NB4 (cell line): ENCODE results near the gene COPZ1.
A peak's percentile ranks its signal among the peaks of the same experiment; 100 is the strongest.

ENCODE experiments used
- DNase-seq: peaks from one replicate; pipeline ENCODE4 v3.0.0; 2010; ENCODE audit warnings: low read depth
- H3K4me3 ChIP-seq: one replicate; pipeline ENCODE4 v1.5.1; 2011; ENCODE audit warnings: mild to moderate bottlenecking, low read depth, low read length, moderate library complexity
- CTCF ChIP-seq: IDR thresholded peaks from one replicate; pipeline ENCODE4 v1.5.1; 2012; ENCODE audit warnings: low read depth, low read length
- MAX ChIP-seq: IDR thresholded peaks from 2 replicates; pipeline ENCODE4 v1.6.1; 2011; ENCODE audit warnings: low read depth, low read length
- MYC ChIP-seq: IDR thresholded peaks from 2 replicates; pipeline ENCODE4 v1.6.1; 2011; ENCODE audit warnings: low read depth, low read length
- POLR2A ChIP-seq: IDR thresholded peaks from 2 replicates; pipeline ENCODE4 v1.6.1; 2011; ENCODE audit warnings: mild to moderate bottlenecking; ENCODE audit not compliant: insufficient read length; ENCODE audit errors: extremely low read depth

Gene COPZ1

GRCh38 chr12:54368709-54369596, 44.0 kb downstream of the COPZ1 start:
- DNase-seq, result peak; percentile 95
- peak overlapping the region; percentile 51 for H3K4me3 ChIP-seq

GRCh38 chr12:54369597-54370131, 44.7 kb downstream of the COPZ1 start:
- peak overlapping the region; percentile 51 for H3K4me3 ChIP-seq

More at GRCh38 chr12:54368709-54369596, 44.0 kb downstream of the COPZ1 start:
- TF ChIP-seq POLR2A, result no peak
- TF ChIP-seq CTCF, result peak; percentile 97
- TF ChIP-seq MAX, result peak; percentile 66
- peak; percentile 10; the same call in 1 of the 2 replicates for TF ChIP-seq MYC

GRCh38 chr12:54370171-54370730, 45.3 kb downstream of the COPZ1 start:
- peak; percentile 84 for DNase-seq
- peak overlapping the region; percentile 32 for H3K4me3 ChIP-seq
- TF ChIP-seq CTCF (peak; percentile 69), MAX (peak; percentile 35; the same call in 1 of the 2 replicates), MYC (no peak)

More at GRCh38 chr12:54369597-54370131, 44.7 kb downstream of the COPZ1 start:
- peak; percentile 59 for DNase-seq
- TF ChIP-seq MYC (no peak), CTCF (no peak), POLR2A (no peak), MAX (no peak)

GRCh38 chr12:54371328-54372112, 46.6 kb downstream of the COPZ1 start:
- H3K4me3 ChIP-seq, result no peak overlapping the region
- DNase-seq, result no peak
- TF ChIP-seq MYC (no peak), MAX (no peak), CTCF (no peak), POLR2A (no peak)

- no peak overlapping the region for H3K4me3 ChIP-seq
- no peak for TF ChIP-seq MYC
- no peak for TF ChIP-seq MAX
- no peak for TF ChIP-seq POLR2A
- no peak for TF ChIP-seq CTCF
- DNase-seq, result no peak
Observed at GRCh38 chr12:54372113-54372806, 47.3 kb downstream of the COPZ1 start.
